Measurements from ENCODE around the gene BATF3. TPM values are rescaled to one million over a fixed set of nuclear protein-coding genes. Genes with fewer than 3 reads are reported as not detected.
"Not testable (repeated sequence)": the region's sequence is repeated elsewhere in the genome, so short reads cannot be mapped to it uniquely, and the experiment has no call there.

The BATF3 gene
- total and polyA plus RNA-seq, 2 donors, result 21.6 to 27.2 TPM

- WGBS, result 88% methylated on average over 5 of the region's 5 CpGs
- no peak for DNase-seq (ENCODE audit: low read depth in 6 of 9, low spot score in 9 of 9)
- H3K27ac ChIP-seq (ENCODE audit: low read depth in 1 of 2, low read length in 1 of 2), result no peak overlapping the region
- H3K4me3 ChIP-seq (ENCODE audit: low read length in 2 of 2), result no peak overlapping the region
- H3K27me3 ChIP-seq (ENCODE audit: control insufficient read depth in 2 of 2, insufficient read depth in 1 of 2, low read length in 1 of 2), result no peaks in the 10 kb centered on the region
- peaks cover 0 to 5% of the 10 kb centered on the region in 2 donors for H3K36me3 ChIP-seq (ENCODE audit: control insufficient read depth in 2 of 2, insufficient read depth in 2 of 2, low read length in 1 of 2)
- H3K4me1 ChIP-seq (ENCODE audit: control insufficient read depth in 2 of 2, insufficient read depth in 2 of 2, low read length in 2 of 2), result no peaks in the 10 kb centered on the region
- H3K9me3 ChIP-seq (ENCODE audit: control insufficient read depth in 2 of 2, insufficient read depth in 1 of 2, low read length in 1 of 2), result peaks cover 0 to 4% of the 10 kb centered on the region in 2 donors
These were observed 29.0 kb upstream of the BATF3 start for GRCh38 chr1:212728606-212729005.

- Histone ChIP-seq H3K4me3 (ENCODE audit: low read length in 2 of 2) (no peak overlapping the region), H3K4me1 (ENCODE audit: control insufficient read depth in 2 of 2, insufficient read depth in 2 of 2, low read length in 2 of 2) (no peaks in the 10 kb centered on the region), H3K9me3 (ENCODE audit: control insufficient read depth in 2 of 2, insufficient read depth in 1 of 2, low read length in 1 of 2) (peaks cover 0 to 4% of the 10 kb centered on the region in 2 donors), H3K36me3 (ENCODE audit: control insufficient read depth in 2 of 2, insufficient read depth in 2 of 2, low read length in 1 of 2) (no peaks in the 10 kb centered on the region), H3K27ac (ENCODE audit: low read depth in 1 of 2, low read length in 1 of 2) (no peak overlapping the region), H3K27me3 (ENCODE audit: control insufficient read depth in 2 of 2, insufficient read depth in 1 of 2, low read length in 1 of 2) (no peaks in the 10 kb centered on the region)
- 57% methylated on average over 13 of the region's 13 CpGs for WGBS
- DNase-seq (ENCODE audit: low read depth in 6 of 9, low spot score in 9 of 9), result no peak
These were observed 27.9 kb upstream of the BATF3 start for GRCh38 chr1:212727386-212728181.

GRCh38 chr1:212724679-212725078, 25.0 kb upstream of the BATF3 start:
- H3K27me3 ChIP-seq (ENCODE audit: control insufficient read depth in 2 of 2, insufficient read depth in 1 of 2, low read length in 1 of 2); H3K4me3 ChIP-seq (ENCODE audit: low read length in 2 of 2); H3K9me3 ChIP-seq (ENCODE audit: control insufficient read depth in 2 of 2, insufficient read depth in 1 of 2, low read length in 1 of 2); H3K36me3 ChIP-seq (ENCODE audit: control insufficient read depth in 2 of 2, insufficient read depth in 2 of 2, low read length in 1 of 2); DNase-seq (ENCODE audit: low read depth in 6 of 9, low spot score in 9 of 9); H3K4me1 ChIP-seq (ENCODE audit: control insufficient read depth in 2 of 2, insufficient read depth in 2 of 2, low read length in 2 of 2); H3K27ac ChIP-seq (ENCODE audit: low read depth in 1 of 2, low read length in 1 of 2): not testable (repeated sequence)
- WGBS, result 93% methylated on average over 34 of the region's 34 CpGs

GRCh38 chr1:212722270-212722957, 22.8 kb upstream of the BATF3 start:
- DNase-seq (ENCODE audit: low read depth in 6 of 9, low spot score in 9 of 9), result no peak
- Histone ChIP-seq H3K36me3 (ENCODE audit: control insufficient read depth in 2 of 2, insufficient read depth in 2 of 2, low read length in 1 of 2) (no peaks in the 10 kb centered on the region), H3K9me3 (ENCODE audit: control insufficient read depth in 2 of 2, insufficient read depth in 1 of 2, low read length in 1 of 2) (peaks cover 0 to 4% of the 10 kb centered on the region in 2 donors), H3K27ac (ENCODE audit: low read depth in 1 of 2, low read length in 1 of 2) (no peak overlapping the region), H3K27me3 (ENCODE audit: control insufficient read depth in 2 of 2, insufficient read depth in 1 of 2, low read length in 1 of 2) (no peaks in the 10 kb centered on the region), H3K4me1 (ENCODE audit: control insufficient read depth in 2 of 2, insufficient read depth in 2 of 2, low read length in 2 of 2) (no peaks in the 10 kb centered on the region), H3K4me3 (ENCODE audit: low read length in 2 of 2) (no peak overlapping the region)
- 84% methylated on average over 3 of the region's 3 CpGs for WGBS

- no peaks in the 10 kb centered on the region for H3K36me3 ChIP-seq (ENCODE audit: control insufficient read depth in 2 of 2, insufficient read depth in 2 of 2, low read length in 1 of 2)
- H3K9me3 ChIP-seq (ENCODE audit: control insufficient read depth in 2 of 2, insufficient read depth in 1 of 2, low read length in 1 of 2), result peaks cover 0 to 4% of the 10 kb centered on the region in 2 donors
- H3K4me3 ChIP-seq (ENCODE audit: low read length in 2 of 2), result no peak overlapping the region
- no peaks in the 10 kb centered on the region for H3K4me1 ChIP-seq (ENCODE audit: control insufficient read depth in 2 of 2, insufficient read depth in 2 of 2, low read length in 2 of 2)
- no peak overlapping the region for H3K27ac ChIP-seq (ENCODE audit: low read depth in 1 of 2, low read length in 1 of 2)
- DNase-seq (ENCODE audit: low read depth in 6 of 9, low spot score in 9 of 9), result no peak
- no peaks in the 10 kb centered on the region for H3K27me3 ChIP-seq (ENCODE audit: control insufficient read depth in 2 of 2, insufficient read depth in 1 of 2, low read length in 1 of 2)
- WGBS, result 92% methylated on average over 9 of the region's 9 CpGs
These were observed 22.0 kb upstream of the BATF3 start for GRCh38 chr1:212721388-212722247.

GRCh38 chr1:212719633-212720032, 20.0 kb upstream of the BATF3 start:
- Histone ChIP-seq H3K9me3 (ENCODE audit: control insufficient read depth in 2 of 2, insufficient read depth in 1 of 2, low read length in 1 of 2) (peaks cover 0 to 3% of the 10 kb centered on the region in 2 donors), H3K4me3 (ENCODE audit: low read length in 2 of 2) (no peak overlapping the region), H3K27ac (ENCODE audit: low read depth in 1 of 2, low read length in 1 of 2) (no peak overlapping the region), H3K36me3 (ENCODE audit: control insufficient read depth in 2 of 2, insufficient read depth in 2 of 2, low read length in 1 of 2) (no peaks in the 10 kb centered on the region), H3K4me1 (ENCODE audit: control insufficient read depth in 2 of 2, insufficient read depth in 2 of 2, low read length in 2 of 2) (no peaks in the 10 kb centered on the region), H3K27me3 (ENCODE audit: control insufficient read depth in 2 of 2, insufficient read depth in 1 of 2, low read length in 1 of 2) (no peaks in the 10 kb centered on the region)
- no peak for DNase-seq (ENCODE audit: low read depth in 6 of 9, low spot score in 9 of 9)
- 98% methylated on average over 2 of the region's 2 CpGs for WGBS

GRCh38 chr1:212718499-212718898, 18.9 kb upstream of the BATF3 start:
- Histone ChIP-seq H3K27me3 (ENCODE audit: control insufficient read depth in 2 of 2, insufficient read depth in 1 of 2, low read length in 1 of 2) (no peaks in the 10 kb centered on the region), H3K4me3 (ENCODE audit: low read length in 2 of 2) (no peak overlapping the region), H3K9me3 (ENCODE audit: control insufficient read depth in 2 of 2, insufficient read depth in 1 of 2, low read length in 1 of 2) (no peaks in the 10 kb centered on the region), H3K36me3 (ENCODE audit: control insufficient read depth in 2 of 2, insufficient read depth in 2 of 2, low read length in 1 of 2) (no peaks in the 10 kb centered on the region), H3K4me1 (ENCODE audit: control insufficient read depth in 2 of 2, insufficient read depth in 2 of 2, low read length in 2 of 2) (no peaks in the 10 kb centered on the region), H3K27ac (ENCODE audit: low read depth in 1 of 2, low read length in 1 of 2) (no peak overlapping the region)
- 82% methylated on average over 4 of the region's 4 CpGs for WGBS
- no peak for DNase-seq (ENCODE audit: low read depth in 6 of 9, low spot score in 9 of 9)

GRCh38 chr1:212716161-212716560, 16.5 kb upstream of the BATF3 start:
- Histone ChIP-seq H3K9me3 (ENCODE audit: control insufficient read depth in 2 of 2, insufficient read depth in 1 of 2, low read length in 1 of 2) (no peaks in the 10 kb centered on the region), H3K36me3 (ENCODE audit: control insufficient read depth in 2 of 2, insufficient read depth in 2 of 2, low read length in 1 of 2) (no peaks in the 10 kb centered on the region), H3K27me3 (ENCODE audit: control insufficient read depth in 2 of 2, insufficient read depth in 1 of 2, low read length in 1 of 2) (no peaks in the 10 kb centered on the region), H3K27ac (ENCODE audit: low read depth in 1 of 2, low read length in 1 of 2) (no peak overlapping the region), H3K4me3 (ENCODE audit: low read length in 2 of 2) (no peak overlapping the region), H3K4me1 (ENCODE audit: control insufficient read depth in 2 of 2, insufficient read depth in 2 of 2, low read length in 2 of 2) (no peaks in the 10 kb centered on the region)
- DNase-seq (ENCODE audit: low read depth in 6 of 9, low spot score in 9 of 9), result no peak
- 91% methylated on average over 1 of the region's 1 CpG for WGBS
